Activated naive CD4-positive, alpha-beta T cell treated with anti-CD3 and anti-CD28 coated beads, Interleukin-2, amount 50 U/mL, for 72 hours (primary cell): ENCODE results near the gene CADM2. TPM values are rescaled to one million over a fixed set of nuclear protein-coding genes. Genes with fewer than 3 reads are reported as not detected.

Experiments
- ATAC-seq, 2 donors: fragments of 150-1000 bp; cut with Tn5 transposase; 2 replicates each; pipeline ENCODE4 v1.10.0; 2021; ENCODE audit warnings: mild to moderate bottlenecking in 2 of 2, moderate library complexity in 2 of 2
- DNase-seq, 2 donors: peaks; one replicate each; pipeline ENCODE4 v3.0.0; 2021 to 2022; ENCODE audit warnings: low spot score in 2 of 2
- H3K27ac Mint-ChIP-seq, 2 donors: one replicate each; pipeline ENCODE4 v1.8.0; 2022; ENCODE audit warnings: mild to moderate bottlenecking in 2 of 2, mixed read lengths in 2 of 2
- H3K36me3 Mint-ChIP-seq, 2 donors: one replicate each; pipeline ENCODE4 v1.8.0; 2022; ENCODE audit warnings: mixed read lengths in 2 of 2
- H3K9me3 Mint-ChIP-seq, 2 donors: one replicate each; pipeline ENCODE4 v1.8.0; 2022; ENCODE audit warnings: mixed read lengths in 2 of 2
- total RNA-seq, 2 donors: library from RNA; stranded (reverse); gene quantifications; one replicate each; pipeline ENCODE4 v1.2.3, GENCODE V29; 2022

Gene CADM2
- total RNA-seq, 2 donors from 2014 or later: not detected

GRCh38 chr3:84974347-84974746 is 15.6 kb downstream of the CADM2 start:
- no peak for DNase-seq
- Mint-ChIP-seq H3K27ac (no peak overlapping the region), H3K36me3 (no peaks in the 10 kb centered on the region), H3K9me3 (no peaks in the 10 kb centered on the region)
- no peak for ATAC-seq

- Mint-ChIP-seq H3K27ac (no peak overlapping the region), H3K9me3 (peaks cover 0 to 4% of the 10 kb centered on the region in 2 donors), H3K36me3 (no peaks in the 10 kb centered on the region)
- DNase-seq (no peak), ATAC-seq (no peak)
Observed at GRCh38 chr3:84977021-84977420, 18.2 kb downstream of the CADM2 start.

- no peak overlapping the region for H3K27ac Mint-ChIP-seq
- H3K9me3 Mint-ChIP-seq: peaks cover 0 to 4% of the 10 kb centered on the region in 2 donors
- ATAC-seq: no peak
- DNase-seq: no peak
- no peaks in the 10 kb centered on the region for H3K36me3 Mint-ChIP-seq
Observed at GRCh38 chr3:84978843-84979242, 20.1 kb downstream of the CADM2 start.

- ATAC-seq (no peak), DNase-seq (no peak)
- Mint-ChIP-seq H3K36me3 (no peaks in the 10 kb centered on the region), H3K9me3 (peaks cover 0 to 8% of the 10 kb centered on the region in 2 donors), H3K27ac (no peak overlapping the region)
Observed at GRCh38 chr3:84980011-84980410, 21.2 kb downstream of the CADM2 start.

- Mint-ChIP-seq H3K36me3 (no peaks in the 10 kb centered on the region), H3K27ac (no peak overlapping the region), H3K9me3 (peaks cover 0 to 8% of the 10 kb centered on the region in 2 donors)
- DNase-seq (no peak), ATAC-seq (no peak)
Observed at GRCh38 chr3:84980456-84980855, 21.7 kb downstream of the CADM2 start.

- H3K27ac Mint-ChIP-seq: no peak overlapping the region
Observed at GRCh38 chr3:84983490-84983889, 24.7 kb downstream of the CADM2 start.

GRCh38 chr3:84984429-84984828 is 25.6 kb downstream of the CADM2 start:
- Mint-ChIP-seq H3K9me3 (peaks cover 6 to 14% of the 10 kb centered on the region in 2 donors), H3K27ac (no peak overlapping the region), H3K36me3 (no peaks in the 10 kb centered on the region)
- DNase-seq (no peak), ATAC-seq (no peak)

More at GRCh38 chr3:84983490-84983889, 24.7 kb downstream of the CADM2 start:
- peaks cover 6 to 14% of the 10 kb centered on the region in 2 donors for H3K9me3 Mint-ChIP-seq
- ATAC-seq: no peak
- DNase-seq: no peak
- no peaks in the 10 kb centered on the region for H3K36me3 Mint-ChIP-seq

GRCh38 chr3:84985795-84986194 is 27.0 kb downstream of the CADM2 start:
- DNase-seq (no peak), ATAC-seq (no peak)
- Mint-ChIP-seq H3K9me3 (peaks cover 6 to 10% of the 10 kb centered on the region in 2 donors), H3K36me3 (no peaks in the 10 kb centered on the region), H3K27ac (no peak overlapping the region)

- peaks cover 10 to 12% of the 10 kb centered on the region in 2 donors for H3K9me3 Mint-ChIP-seq
- H3K36me3 Mint-ChIP-seq: no peaks in the 10 kb centered on the region
- H3K27ac Mint-ChIP-seq: no peak overlapping the region
- no peak for DNase-seq
- ATAC-seq: no peak
Observed at GRCh38 chr3:84987706-84988504, 29.1 kb downstream of the CADM2 start.

GRCh38 chr3:84989102-84989501 is 30.3 kb downstream of the CADM2 start:
- ATAC-seq (no peak), DNase-seq (no peak)
- H3K36me3 Mint-ChIP-seq: no peaks in the 10 kb centered on the region
- H3K9me3 Mint-ChIP-seq: peaks cover 12 to 13% of the 10 kb centered on the region in 2 donors
- no peak overlapping the region for H3K27ac Mint-ChIP-seq

GRCh38 chr3:84991422-84991900 is 32.7 kb downstream of the CADM2 start:
- Mint-ChIP-seq H3K27ac (no peak overlapping the region), H3K9me3 (peaks cover 9 to 12% of the 10 kb centered on the region in 2 donors), H3K36me3 (no peaks in the 10 kb centered on the region)
- ATAC-seq (no peak), DNase-seq (no peak)

GRCh38 chr3:84993956-84994355 is 35.2 kb downstream of the CADM2 start:
- H3K9me3 Mint-ChIP-seq: peaks cover 3 to 5% of the 10 kb centered on the region in 2 donors
- ATAC-seq (no peak), DNase-seq (no peak)
- H3K36me3 Mint-ChIP-seq: no peaks in the 10 kb centered on the region
- no peak overlapping the region for H3K27ac Mint-ChIP-seq

- Mint-ChIP-seq H3K27ac (no peak overlapping the region), H3K9me3 (peaks cover 3 to 5% of the 10 kb centered on the region in 2 donors), H3K36me3 (no peaks in the 10 kb centered on the region)
- ATAC-seq: no peak
- no peak for DNase-seq
Observed at GRCh38 chr3:84998545-84998944, 39.8 kb downstream of the CADM2 start.

- Mint-ChIP-seq H3K36me3 (no peaks in the 10 kb centered on the region), H3K27ac (no peak overlapping the region), H3K9me3 (peaks cover 5 to 11% of the 10 kb centered on the region in 2 donors)
- ATAC-seq (no peak), DNase-seq (no peak)
Observed at GRCh38 chr3:85003479-85003878, 44.7 kb downstream of the CADM2 start.

GRCh38 chr3:85004147-85004546 is 45.4 kb downstream of the CADM2 start:
- no peak for ATAC-seq
- DNase-seq: no peak
- H3K36me3 Mint-ChIP-seq: no peaks in the 10 kb centered on the region
- H3K27ac Mint-ChIP-seq: no peak overlapping the region
- peaks cover 5 to 11% of the 10 kb centered on the region in 2 donors for H3K9me3 Mint-ChIP-seq

GRCh38 chr3:85005946-85006345 is 47.2 kb downstream of the CADM2 start:
- Mint-ChIP-seq H3K36me3 (no peaks in the 10 kb centered on the region), H3K9me3 (peaks cover 0 to 8% of the 10 kb centered on the region in 2 donors), H3K27ac (no peak overlapping the region)
- ATAC-seq: no peak
- DNase-seq: no peak

GRCh38 chr3:85007195-85008094 is 48.7 kb downstream of the CADM2 start:
- ATAC-seq (no peak), DNase-seq (no peak)
- no peaks in the 10 kb centered on the region for H3K36me3 Mint-ChIP-seq
- H3K9me3 Mint-ChIP-seq: peaks cover 0 to 8% of the 10 kb centered on the region in 2 donors
- no peak overlapping the region for H3K27ac Mint-ChIP-seq
